ENCODE data around the gene PPIG.

Gene PPIG

GRCh38 chr2:169641464-169641863 is 57.3 kb downstream of the PPIG start:
- no peak overlapping the region for H2BK15ac ChIP-seq (ENCODE audit: low read length)
- no peaks in the 10 kb centered on the region for H3K9me3 ChIP-seq (replicated peaks in 1 of 2; ENCODE audit: control insufficient read depth in 2 of 2, insufficient read depth in 1 of 2, low read depth in 1 of 2, low read length in 2 of 2)
- no peak overlapping the region for H2BK120ac ChIP-seq (ENCODE audit: low read depth, low read length)
- no peaks in the 10 kb centered on the region for H3K79me1 ChIP-seq (ENCODE audit: low read depth, low read length)
- H3K14ac ChIP-seq (ENCODE audit: low read length) = no peak overlapping the region
- no peak overlapping the region for H4K91ac ChIP-seq (ENCODE audit: low read depth, low read length, poor library complexity)
- H2AFZ ChIP-seq (ENCODE audit: low read length) = no peak overlapping the region
- no peak overlapping the region for H3K27ac ChIP-seq (replicated peaks; ENCODE audit: low read length)
- no peaks in the 10 kb centered on the region for H3K4me1 ChIP-seq (ENCODE audit: control insufficient read depth in 2 of 2, insufficient read depth in 1 of 2, low read depth in 1 of 2, low read length in 2 of 2)
- H2BK5ac ChIP-seq (ENCODE audit: low read length) = no peak overlapping the region
- H4K8ac ChIP-seq (ENCODE audit: low read depth, low read length) = no peak overlapping the region
- no peak overlapping the region for H3K4me2 ChIP-seq (ENCODE audit: insufficient read depth, low read length, poor library complexity, severe bottlenecking)
- no peak overlapping the region for H3K9ac ChIP-seq (ENCODE audit: low read depth, low read length, poor library complexity)
- no peak overlapping the region for H3K4me3 ChIP-seq (ENCODE audit: low read length in 2 of 2)
- no peak for DNase-seq (ENCODE audit: low spot score)
- H3K18ac ChIP-seq (ENCODE audit: low read length) = no peak overlapping the region
- peaks cover 3 to 45% of the 10 kb centered on the region in 2 donors for H3K36me3 ChIP-seq (replicated peaks in 1 of 2; ENCODE audit: control insufficient read depth in 2 of 2, insufficient read depth in 2 of 2, low read length in 2 of 2)
- no peaks in the 10 kb centered on the region for H3K27me3 ChIP-seq (ENCODE audit: control insufficient read depth in 3 of 3, insufficient read depth in 3 of 3, low read depth in 1 of 3, low read length in 3 of 3)
- H2AK5ac ChIP-seq (ENCODE audit: low read depth, low read length) = no peak overlapping the region
- no peak overlapping the region for H3K23ac ChIP-seq (ENCODE audit: low read depth, low read length, poor library complexity)
- no peak overlapping the region for H2BK12ac ChIP-seq (ENCODE audit: low read length)
- WGBS, 2 donors (ENCODE audit: extremely low coverage in 2 of 2, insufficient read length in 2 of 2, insufficient replicate concordance in 1 of 2) = no CpG with 5 or more reads among the region's 2 CpGs
- H3K4ac ChIP-seq (ENCODE audit: low read length) = no peak overlapping the region

DNA sequence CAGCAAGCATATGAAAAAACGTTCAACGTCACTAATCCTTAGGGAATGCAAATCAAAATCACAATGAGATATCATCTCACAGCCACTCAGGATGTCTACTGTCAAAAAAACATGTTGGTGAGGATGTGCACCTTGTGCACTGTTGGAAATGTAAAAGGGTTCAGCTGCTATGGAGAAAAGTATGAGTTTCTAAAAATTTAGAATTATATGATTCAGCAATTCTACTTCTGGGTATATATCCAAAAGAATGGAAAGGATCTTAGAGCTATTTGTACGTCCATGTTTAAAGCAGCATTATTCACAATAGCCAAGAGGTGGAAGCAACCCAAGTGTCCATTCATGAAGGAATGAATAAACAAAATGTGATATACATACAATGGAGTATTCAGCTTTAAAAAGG is 60.0 kb downstream of the PPIG start:
- Histone ChIP-seq H3K4me3 (ENCODE audit: low read length in 2 of 2) (no peak overlapping the region), H2BK12ac (ENCODE audit: low read length) (no peak overlapping the region), H3K36me3 (replicated peaks in 1 of 2; ENCODE audit: control insufficient read depth in 2 of 2, insufficient read depth in 2 of 2, low read length in 2 of 2) (peaks cover 0 to 18% of the 10 kb centered on the region in 2 donors), H2AFZ (ENCODE audit: low read length) (no peak overlapping the region), H3K27me3 (ENCODE audit: control insufficient read depth in 3 of 3, insufficient read depth in 3 of 3, low read depth in 1 of 3, low read length in 3 of 3) (no peaks in the 10 kb centered on the region), H3K14ac (ENCODE audit: low read length) (no peak overlapping the region), H3K27ac (replicated peaks; ENCODE audit: low read length) (no peak overlapping the region), H2BK5ac (ENCODE audit: low read length) (no peak overlapping the region), H2AK5ac (ENCODE audit: low read depth, low read length) (no peak overlapping the region), H4K91ac (ENCODE audit: low read depth, low read length, poor library complexity) (no peak overlapping the region), H2BK15ac (ENCODE audit: low read length) (no peak overlapping the region), H3K23ac (ENCODE audit: low read depth, low read length, poor library complexity) (no peak overlapping the region), H3K4ac (ENCODE audit: low read length) (no peak overlapping the region), H3K18ac (ENCODE audit: low read length) (no peak overlapping the region), H3K9me3 (replicated peaks in 1 of 2; ENCODE audit: control insufficient read depth in 2 of 2, insufficient read depth in 1 of 2, low read depth in 1 of 2, low read length in 2 of 2) (no peaks in the 10 kb centered on the region), H3K9ac (ENCODE audit: low read depth, low read length, poor library complexity) (no peak overlapping the region), H3K79me1 (ENCODE audit: low read depth, low read length) (no peaks in the 10 kb centered on the region), H2BK120ac (ENCODE audit: low read depth, low read length) (no peak overlapping the region), H4K8ac (ENCODE audit: low read depth, low read length) (no peak overlapping the region), H3K4me2 (ENCODE audit: insufficient read depth, low read length, poor library complexity, severe bottlenecking) (no peak overlapping the region), H3K4me1 (ENCODE audit: control insufficient read depth in 2 of 2, insufficient read depth in 1 of 2, low read depth in 1 of 2, low read length in 2 of 2) (no peaks in the 10 kb centered on the region)
- DNase-seq (ENCODE audit: low spot score) = no peak
- no CpG with 5 or more reads among the region's 3 CpGs for WGBS, 2 donors (ENCODE audit: extremely low coverage in 2 of 2, insufficient read length in 2 of 2, insufficient replicate concordance in 1 of 2)

DNA sequence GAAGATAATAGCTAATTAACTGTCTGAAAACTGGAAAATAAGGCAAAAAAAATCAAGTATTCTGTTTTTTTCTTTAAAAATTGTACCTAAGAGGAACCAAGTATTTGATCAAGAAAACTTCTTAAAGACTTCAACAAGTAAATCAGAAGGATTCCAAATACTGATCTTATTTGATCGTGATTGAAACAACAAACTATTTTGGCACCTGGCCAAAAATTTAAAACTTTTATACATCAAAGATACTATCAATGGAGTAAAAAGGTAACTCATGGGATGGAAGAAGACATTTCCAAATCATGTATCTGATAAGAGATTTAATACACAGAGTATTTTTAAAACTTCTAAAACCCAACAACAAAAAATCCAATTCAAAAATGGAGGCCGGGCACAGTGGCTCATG is 63.3 kb downstream of the PPIG start:
- no peak overlapping the region for H3K4ac ChIP-seq (ENCODE audit: low read length)
- no peak overlapping the region for H3K18ac ChIP-seq (ENCODE audit: low read length)
- no peak overlapping the region for H3K27ac ChIP-seq (replicated peaks; ENCODE audit: low read length)
- H3K4me3 ChIP-seq (ENCODE audit: low read length in 2 of 2) = no peak overlapping the region
- H4K8ac ChIP-seq (ENCODE audit: low read depth, low read length) = no peak overlapping the region
- H2AK5ac ChIP-seq (ENCODE audit: low read depth, low read length) = no peak overlapping the region
- H3K4me2 ChIP-seq (ENCODE audit: insufficient read depth, low read length, poor library complexity, severe bottlenecking) = no peak overlapping the region
- no peaks in the 10 kb centered on the region for H3K4me1 ChIP-seq (ENCODE audit: control insufficient read depth in 2 of 2, insufficient read depth in 1 of 2, low read depth in 1 of 2, low read length in 2 of 2)
- no peak overlapping the region for H2BK120ac ChIP-seq (ENCODE audit: low read depth, low read length)
- H3K9ac ChIP-seq (ENCODE audit: low read depth, low read length, poor library complexity) = no peak overlapping the region
- DNase-seq (ENCODE audit: low spot score) = no peak
- no peak overlapping the region for H2BK15ac ChIP-seq (ENCODE audit: low read length)
- H4K91ac ChIP-seq (ENCODE audit: low read depth, low read length, poor library complexity) = no peak overlapping the region
- no peak overlapping the region for H2AFZ ChIP-seq (ENCODE audit: low read length)
- no CpG with 5 or more reads among the region's 2 CpGs for WGBS, 2 donors (ENCODE audit: extremely low coverage in 2 of 2, insufficient read length in 2 of 2, insufficient replicate concordance in 1 of 2)
- H2BK12ac ChIP-seq (ENCODE audit: low read length) = no peak overlapping the region
- no peaks in the 10 kb centered on the region for H3K27me3 ChIP-seq (ENCODE audit: control insufficient read depth in 3 of 3, insufficient read depth in 3 of 3, low read depth in 1 of 3, low read length in 3 of 3)
- H2BK5ac ChIP-seq (ENCODE audit: low read length) = no peak overlapping the region
- H3K23ac ChIP-seq (ENCODE audit: low read depth, low read length, poor library complexity) = no peak overlapping the region
- H3K14ac ChIP-seq (ENCODE audit: low read length) = no peak overlapping the region
- H3K36me3 ChIP-seq (replicated peaks in 1 of 2; ENCODE audit: control insufficient read depth in 2 of 2, insufficient read depth in 2 of 2, low read length in 2 of 2) = no peaks in the 10 kb centered on the region
- H3K9me3 ChIP-seq (replicated peaks in 1 of 2; ENCODE audit: control insufficient read depth in 2 of 2, insufficient read depth in 1 of 2, low read depth in 1 of 2, low read length in 2 of 2) = no peaks in the 10 kb centered on the region
- H3K79me1 ChIP-seq (ENCODE audit: low read depth, low read length) = no peaks in the 10 kb centered on the region

DNA sequence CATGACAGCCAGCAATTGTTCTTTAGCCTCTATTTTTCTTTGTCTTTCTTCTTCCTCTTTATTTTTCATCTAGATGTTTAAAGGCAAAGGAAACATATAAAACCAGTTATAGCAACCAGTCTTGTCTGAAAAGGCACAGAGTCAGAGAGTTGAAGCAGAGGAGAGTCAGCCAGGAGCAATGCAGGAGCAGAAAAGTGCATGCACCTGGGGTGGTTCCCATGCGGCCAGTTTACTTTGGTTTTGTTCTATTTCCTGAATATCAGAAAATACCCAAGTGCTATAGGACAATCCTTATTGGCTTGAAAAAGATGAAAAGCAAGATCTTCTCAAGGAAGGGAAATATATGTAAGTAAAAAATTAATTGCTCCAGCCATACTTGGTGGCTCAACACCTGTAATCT is 65.1 kb downstream of the PPIG start:
- Histone ChIP-seq H3K9me3 (replicated peaks in 1 of 2; ENCODE audit: control insufficient read depth in 2 of 2, insufficient read depth in 1 of 2, low read depth in 1 of 2, low read length in 2 of 2) (no peaks in the 10 kb centered on the region), H3K9ac (ENCODE audit: low read depth, low read length, poor library complexity) (no peak overlapping the region), H3K23ac (ENCODE audit: low read depth, low read length, poor library complexity) (no peak overlapping the region), H3K36me3 (replicated peaks in 1 of 2; ENCODE audit: control insufficient read depth in 2 of 2, insufficient read depth in 2 of 2, low read length in 2 of 2) (no peaks in the 10 kb centered on the region), H3K79me1 (ENCODE audit: low read depth, low read length) (no peaks in the 10 kb centered on the region), H4K8ac (ENCODE audit: low read depth, low read length) (no peak overlapping the region), H2BK120ac (ENCODE audit: low read depth, low read length) (no peak overlapping the region), H4K91ac (ENCODE audit: low read depth, low read length, poor library complexity) (no peak overlapping the region), H2BK12ac (ENCODE audit: low read length) (no peak overlapping the region), H3K14ac (ENCODE audit: low read length) (no peak overlapping the region), H2AFZ (ENCODE audit: low read length) (no peak overlapping the region), H3K27ac (replicated peaks; ENCODE audit: low read length) (no peak overlapping the region), H3K4ac (ENCODE audit: low read length) (no peak overlapping the region), H3K4me3 (ENCODE audit: low read length in 2 of 2) (no peak overlapping the region), H3K18ac (ENCODE audit: low read length) (no peak overlapping the region), H2BK15ac (ENCODE audit: low read length) (no peak overlapping the region), H3K4me1 (ENCODE audit: control insufficient read depth in 2 of 2, insufficient read depth in 1 of 2, low read depth in 1 of 2, low read length in 2 of 2) (no peaks in the 10 kb centered on the region), H2AK5ac (ENCODE audit: low read depth, low read length) (no peak overlapping the region), H3K4me2 (ENCODE audit: insufficient read depth, low read length, poor library complexity, severe bottlenecking) (no peak overlapping the region), H3K27me3 (ENCODE audit: control insufficient read depth in 3 of 3, insufficient read depth in 3 of 3, low read depth in 1 of 3, low read length in 3 of 3) (no peaks in the 10 kb centered on the region), H2BK5ac (ENCODE audit: low read length) (no peak overlapping the region)
- no peak for DNase-seq (ENCODE audit: low spot score)
- WGBS, 2 donors (ENCODE audit: extremely low coverage in 2 of 2, insufficient read length in 2 of 2, insufficient replicate concordance in 1 of 2) = no CpG with 5 or more reads among the region's 1 CpG
